GM10266 (cell line): ENCODE measurements around the gene GPR3.

Experiments
- DNase-seq: peaks from one replicate; pipeline ENCODE4 v3.0.0; 2012; ENCODE audit errors: extremely low spot score
- CTCF ChIP-seq: IDR thresholded peaks from 2 replicates; pipeline ENCODE4 v1.5.1; 2012; ENCODE audit warnings: mild to moderate bottlenecking, low read depth; ENCODE audit not compliant: control insufficient read depth, insufficient read depth; ENCODE audit errors: missing control alignments

GPR3 gene

DNA sequence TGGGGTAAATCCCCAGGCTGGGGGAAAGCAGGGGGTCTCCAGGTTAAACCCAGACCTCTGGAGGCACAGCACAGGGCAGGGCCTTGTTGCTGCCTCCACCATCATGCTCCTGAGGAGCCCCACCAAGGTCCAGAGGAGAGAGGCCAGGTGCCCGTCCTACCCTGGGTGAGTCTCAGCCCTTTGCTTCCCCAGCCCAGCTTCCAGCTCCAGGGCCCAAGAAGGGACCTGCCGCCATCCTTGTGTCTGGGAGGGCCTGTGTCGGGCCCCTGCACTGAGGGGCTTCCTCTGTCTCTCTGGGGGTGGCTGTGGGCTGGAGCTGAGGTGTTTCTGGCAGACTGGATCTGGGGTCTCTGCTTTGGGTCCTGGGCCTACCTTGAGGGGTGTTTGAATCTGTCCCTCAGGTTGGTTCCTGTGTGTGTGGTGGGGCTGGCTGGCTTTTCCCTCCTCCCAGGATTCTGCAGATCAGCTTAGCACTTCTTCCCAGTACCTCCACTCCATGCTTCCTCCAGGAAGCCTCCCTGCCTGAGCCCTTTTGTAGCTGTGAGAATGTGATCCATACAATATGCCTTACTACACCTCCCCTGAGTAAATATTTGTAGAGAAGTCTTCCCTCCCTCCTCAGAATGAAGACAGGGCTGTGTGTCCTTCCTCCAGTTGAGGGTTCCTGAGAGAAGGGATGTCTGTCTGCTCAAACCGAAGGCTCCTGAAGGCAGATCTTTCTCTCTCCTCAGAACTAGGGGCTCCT is 6.2 kb downstream of the GPR3 start:
- no peak for TF ChIP-seq CTCF
- no peak for DNase-seq

- no peak for TF ChIP-seq CTCF
- DNase-seq = no peak
Observed at GRCh38 chr1:27399251-27400025, 7.0 kb downstream of the GPR3 start.

GRCh38 chr1:27400082-27400962 is 7.9 kb downstream of the GPR3 start:
- no peak for DNase-seq
- TF ChIP-seq CTCF = no peak

DNA sequence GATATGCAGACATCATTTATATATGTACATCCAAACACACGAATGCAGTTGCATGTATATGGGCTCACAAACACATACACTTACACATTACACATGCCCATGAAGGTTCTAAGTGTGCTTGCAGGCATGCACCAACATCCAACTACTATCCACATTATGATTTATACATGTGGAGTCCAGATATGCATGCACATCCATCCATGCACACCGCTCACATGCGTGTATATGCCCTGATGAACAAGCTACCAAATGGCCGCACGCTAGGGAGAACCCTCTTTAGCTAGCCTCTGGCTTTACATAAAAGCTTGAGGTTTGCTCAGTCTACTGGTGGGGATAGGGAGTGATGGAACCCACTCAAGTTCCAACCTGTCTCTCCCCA is 8.5 kb downstream of the GPR3 start:
- no peak for TF ChIP-seq CTCF
- no peak for DNase-seq

GRCh38 chr1:27402349-27402754 is 9.9 kb downstream of the GPR3 start:
- DNase-seq = peak; percentile 38
- peak; percentile 61 for TF ChIP-seq CTCF

DNA sequence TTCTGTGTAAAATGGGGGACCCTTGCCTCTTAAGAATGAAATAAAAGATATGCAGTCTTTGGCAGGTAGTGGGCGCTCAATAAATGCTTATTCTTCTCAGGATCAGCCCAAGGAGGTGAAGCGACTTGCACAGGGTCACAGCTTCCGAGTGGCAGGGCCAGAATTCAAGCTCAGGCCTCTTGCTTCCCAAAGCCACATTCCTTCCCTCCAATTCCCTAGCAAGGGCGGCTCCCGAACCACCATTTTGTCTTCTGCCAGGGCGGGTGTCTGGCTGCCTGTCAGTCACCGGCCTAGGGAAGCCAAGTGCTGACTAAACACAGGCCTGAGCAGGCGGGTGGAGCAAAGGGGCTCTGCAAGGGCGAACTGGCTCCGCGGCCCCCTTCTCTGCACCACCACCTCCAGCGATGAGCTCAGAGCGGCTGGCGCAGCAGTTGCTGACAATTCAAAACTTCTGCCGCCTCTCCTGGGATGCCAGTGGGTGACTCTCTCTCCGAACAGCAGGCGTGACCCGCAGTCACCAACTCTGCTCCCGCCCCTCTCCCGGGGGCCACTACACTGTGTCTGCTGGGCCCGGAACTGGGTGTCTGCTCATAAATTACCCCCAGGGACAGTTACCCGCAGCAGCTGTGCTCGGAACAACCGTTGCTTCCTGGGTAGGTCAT is 10.8 kb downstream of the GPR3 start:
- TF ChIP-seq CTCF = peak; percentile 56

More for the DNA sequence above, 10.8 kb downstream of the GPR3 start:
- DNase-seq = peak; percentile 53
